HG02970 (cell line): Measurements from ENCODE around the gene TREH.

Source experiments
- ATAC-seq: cut with Tn5 transposase; IDR thresholded peaks from one replicate; pipeline ENCODE4 v1.9.1; 2021; ENCODE audit warnings: mild to moderate bottlenecking, moderate library complexity, moderate number of reproducible peaks; ENCODE audit not compliant: unreplicated experiment, low FRiP score

Gene TREH

GRCh38 chr11:118653684-118654390 lies 25.6 kb downstream of the TREH start:
- ATAC-seq = no peak

DNA sequence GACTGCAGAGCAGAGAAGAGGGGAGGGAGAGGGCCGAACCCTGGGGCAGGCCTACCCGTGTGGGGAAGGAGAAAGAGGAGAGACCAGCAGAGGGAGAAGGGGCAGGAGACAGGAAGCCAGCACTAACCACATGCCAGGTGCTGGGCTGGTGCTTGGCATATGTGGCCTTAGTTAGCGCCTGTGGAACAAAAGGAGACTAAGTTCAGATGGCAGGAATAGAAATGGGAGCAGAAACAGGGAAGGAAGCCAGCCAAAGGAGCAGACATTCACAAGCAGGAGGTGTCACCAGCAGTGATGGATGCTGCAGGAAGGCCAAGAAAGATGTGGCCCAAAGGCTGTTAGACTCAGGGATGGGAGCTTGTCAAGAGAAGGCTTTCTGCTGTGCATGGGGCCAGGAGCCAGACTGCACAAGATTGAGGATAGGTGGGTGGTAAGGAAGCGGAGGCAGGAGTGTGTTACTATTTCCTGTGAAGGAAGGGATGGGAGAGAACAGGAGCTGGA lies 26.7 kb downstream of the TREH start:
- no peak for ATAC-seq

DNA sequence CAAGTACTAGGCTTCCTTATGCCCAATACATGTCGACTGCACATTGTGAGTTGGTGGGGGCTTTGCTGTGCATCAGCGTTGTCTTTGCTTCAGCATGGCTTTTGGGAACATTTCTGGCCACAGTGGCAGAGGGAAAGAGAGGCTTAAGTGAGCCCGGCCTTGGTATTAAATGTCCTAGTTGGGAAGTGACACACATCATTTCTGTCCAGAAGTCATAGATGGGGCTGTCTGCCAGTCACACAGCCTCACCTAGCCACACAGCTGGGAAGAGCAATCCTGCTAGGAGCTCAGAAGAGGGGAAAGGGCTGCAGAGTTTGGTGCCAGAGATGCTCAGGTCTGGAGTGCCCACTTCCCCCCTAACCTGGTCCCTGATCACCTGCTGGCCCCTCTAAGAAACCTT lies 27.6 kb downstream of the TREH start:
- ATAC-seq = no peak

- ATAC-seq = no peak
These were observed 29.1 kb downstream of the TREH start for GRCh38 chr11:118650366-118650765.

GRCh38 chr11:118649941-118650340 lies 29.5 kb downstream of the TREH start:
- no peak for ATAC-seq

DNA sequence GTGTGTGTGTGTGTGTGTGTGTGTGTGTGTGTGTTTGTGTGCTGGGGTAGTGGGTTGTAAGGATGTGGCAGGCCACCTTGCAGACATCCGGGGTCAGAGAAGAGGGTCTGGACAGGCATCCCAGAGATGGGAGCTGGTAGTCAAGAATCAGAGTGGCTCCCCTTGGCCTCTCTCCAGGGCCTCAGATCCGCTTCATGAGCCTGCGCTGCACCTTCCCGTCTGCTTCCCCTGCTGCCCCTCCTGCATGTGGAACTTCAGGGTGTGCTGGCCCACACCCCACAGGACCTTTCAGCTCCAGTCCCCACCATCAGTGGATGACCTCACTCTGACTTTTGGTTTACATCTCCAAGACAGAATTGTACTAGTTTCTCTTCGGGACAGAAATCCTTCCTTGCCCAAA lies 31.2 kb downstream of the TREH start:
- ATAC-seq = no peak

GRCh38 chr11:118646393-118646792 lies 33.1 kb downstream of the TREH start:
- no peak for ATAC-seq

DNA sequence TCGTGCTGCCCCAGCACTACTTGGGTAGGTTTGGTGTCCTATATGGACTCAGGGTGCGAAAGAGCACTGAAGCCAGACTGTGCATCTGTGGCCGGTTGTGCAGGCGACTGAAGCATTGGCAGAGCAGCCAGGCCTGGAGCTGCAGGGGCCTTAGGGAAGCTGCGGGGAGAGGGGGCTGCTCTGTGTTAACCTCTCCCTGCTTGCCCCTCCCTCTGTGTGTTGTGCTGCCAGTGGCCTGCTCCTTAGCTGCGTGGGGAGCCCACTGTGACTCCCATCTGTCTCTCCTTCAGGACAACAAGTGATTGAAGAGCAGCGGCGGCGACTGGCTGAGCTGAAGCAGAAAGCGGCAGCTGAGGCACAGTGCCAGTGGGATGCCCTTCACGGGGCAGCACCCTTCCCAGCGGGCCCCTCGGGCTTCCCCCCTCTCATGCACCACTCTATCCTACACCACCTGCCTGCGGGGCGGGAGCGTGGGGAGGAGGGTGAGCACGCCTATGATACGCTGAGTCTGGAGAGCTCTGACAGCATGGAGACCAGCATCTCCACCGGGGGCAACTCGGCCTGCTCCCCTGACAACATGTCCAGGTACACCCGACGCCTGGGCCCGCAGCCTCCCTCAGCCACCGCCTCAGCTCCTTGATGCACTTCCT lies 34.3 kb downstream of the TREH start:
- ATAC-seq = no peak

- ATAC-seq = no peak
These were observed 35.0 kb downstream of the TREH start for GRCh38 chr11:118644496-118644895.

DNA sequence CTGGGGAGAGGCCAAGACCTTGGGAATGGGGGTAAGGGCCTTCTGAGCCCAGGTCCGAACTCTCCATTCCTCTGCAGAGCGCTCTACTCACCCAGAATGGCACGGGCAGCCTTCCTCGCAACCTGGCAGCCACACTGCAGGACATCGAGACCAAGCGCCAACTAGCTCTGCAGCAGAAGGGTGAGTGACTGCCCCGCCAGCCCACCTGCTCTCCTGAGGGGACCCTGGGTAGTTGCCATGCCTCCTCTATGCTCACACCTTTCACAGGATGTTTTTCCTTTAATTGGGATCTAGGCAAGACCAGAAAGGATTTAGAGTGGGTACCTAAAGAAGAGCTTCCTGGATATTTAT lies 35.5 kb downstream of the TREH start:
- ATAC-seq = no peak

GRCh38 chr11:118643142-118643994 lies 36.1 kb downstream of the TREH start:
- ATAC-seq = no peak

DNA sequence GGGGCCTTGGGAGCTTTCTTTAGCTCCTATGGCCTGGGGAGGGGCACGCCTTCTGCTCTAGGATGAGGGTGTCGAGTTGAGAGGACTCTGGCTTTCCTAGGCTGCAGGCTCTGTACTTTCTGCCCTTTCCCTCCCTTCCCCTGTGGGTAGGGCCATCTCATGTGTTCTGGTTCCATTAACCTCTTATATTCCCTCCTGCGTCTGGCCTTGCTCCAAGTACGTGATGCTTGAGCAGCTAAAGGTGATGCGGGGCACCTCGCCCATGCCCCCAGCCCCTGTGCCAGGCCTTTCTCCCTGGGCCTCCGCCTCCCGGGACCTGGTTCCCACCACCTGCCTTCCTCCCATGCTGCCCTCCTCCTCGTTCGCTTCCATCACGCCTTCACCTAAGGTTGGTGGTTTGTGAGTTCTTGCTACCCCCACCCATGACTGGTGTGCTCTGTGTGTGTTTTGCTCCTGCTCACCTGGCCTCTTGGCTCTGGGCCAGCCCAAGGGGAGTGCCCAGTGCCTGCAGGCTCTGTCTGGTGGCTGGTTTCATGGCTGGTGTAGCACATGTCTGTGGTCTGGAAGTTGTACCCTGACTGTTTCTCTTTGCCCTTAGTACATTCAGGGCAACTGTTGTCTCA lies 37.9 kb downstream of the TREH start:
- ATAC-seq = no peak

GRCh38 chr11:118640332-118641154 lies 38.9 kb downstream of the TREH start:
- ATAC-seq = no peak

DNA sequence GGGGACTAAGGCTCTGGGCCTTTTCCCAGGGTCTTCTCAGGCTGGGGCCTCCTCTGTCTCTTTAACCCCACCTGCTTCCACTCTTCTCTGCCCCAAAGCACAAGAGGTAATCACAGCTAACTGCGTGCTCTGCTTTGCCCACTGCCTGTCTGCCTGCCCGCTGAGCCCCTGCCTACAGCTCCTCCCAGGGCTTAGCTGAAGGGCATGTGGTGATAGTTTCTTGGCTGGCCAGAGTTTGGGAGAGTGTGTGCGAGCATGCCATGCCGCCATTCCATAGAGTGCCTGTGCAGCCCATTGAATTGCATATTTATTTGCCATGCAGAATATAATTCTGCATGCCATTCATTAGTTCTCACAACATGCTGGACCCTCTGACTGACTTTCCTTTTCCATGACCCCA lies 39.6 kb downstream of the TREH start:
- no peak for ATAC-seq

DNA sequence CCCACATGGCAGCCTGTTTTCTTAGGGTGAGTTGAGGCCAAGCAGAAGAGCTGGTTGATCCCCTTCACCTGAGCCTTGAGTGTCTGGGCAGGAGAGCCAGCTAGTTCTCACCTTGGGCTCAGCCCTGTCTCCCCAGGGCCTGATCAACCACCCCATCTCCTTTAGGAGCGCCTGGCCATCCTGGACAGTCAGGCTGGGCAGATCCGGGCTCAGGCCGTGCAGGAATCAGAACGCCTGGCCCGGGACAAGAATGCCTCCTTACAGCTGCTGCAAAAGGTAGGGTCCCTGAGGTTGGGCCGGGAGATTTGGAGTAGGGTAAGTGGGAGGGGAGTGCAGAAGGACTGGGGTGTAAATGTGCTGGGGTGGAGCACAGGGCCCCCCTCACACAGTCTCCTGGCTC lies 40.7 kb downstream of the TREH start:
- no peak for ATAC-seq

GRCh38 chr11:118636569-118637290 lies 42.7 kb downstream of the TREH start:
- ATAC-seq = no peak

DNA sequence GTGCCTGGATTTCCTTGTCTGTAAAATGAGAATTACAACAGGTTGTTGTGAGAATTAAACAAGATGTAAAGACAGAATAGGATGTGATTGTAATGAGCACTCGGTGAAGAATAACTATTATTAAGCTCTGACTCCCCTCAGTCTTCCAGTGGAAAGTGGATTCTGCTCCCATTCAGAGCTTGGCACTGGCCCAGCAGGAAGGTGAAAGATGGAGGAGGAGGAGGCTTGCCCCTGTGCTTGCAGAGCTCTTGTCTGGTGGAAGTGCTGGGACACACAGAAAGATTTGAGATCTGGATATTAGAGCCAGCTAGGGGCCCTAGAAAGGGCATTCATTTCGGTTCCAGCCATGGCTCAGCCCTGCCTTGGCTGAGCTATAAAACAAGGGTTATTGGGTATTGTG lies 43.8 kb downstream of the TREH start:
- no peak for ATAC-seq

DNA sequence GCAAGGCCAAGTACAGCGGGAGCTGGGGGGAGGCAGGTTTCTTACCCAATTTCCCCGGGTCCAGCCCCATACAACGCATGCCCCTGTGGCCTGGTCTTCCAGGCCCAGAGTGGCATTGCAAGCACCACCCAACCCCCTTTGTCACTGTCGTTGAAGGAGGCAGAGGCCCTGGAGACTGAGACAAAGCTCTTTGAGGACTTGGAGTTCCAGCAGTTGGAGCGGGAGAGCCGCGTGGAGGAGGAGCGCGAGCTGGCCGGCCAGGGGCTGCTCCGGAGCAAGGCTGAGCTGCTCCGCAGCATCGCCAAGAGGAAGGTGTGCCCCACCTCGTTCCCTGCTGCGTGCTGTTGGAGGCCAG lies 44.2 kb downstream of the TREH start:
- ATAC-seq = no peak

GRCh38 chr11:118634431-118635236 lies 44.8 kb downstream of the TREH start:
- no peak for ATAC-seq
